ENCODE measurements around the gene MED29.

GRCh38 chr19:39372941-39373340 lies 18.2 kb upstream of the MED29 start:
- TF ChIP-seq CTCF (IDR thresholded peaks at IDR 0.05) (no peak), POLR2A (IDR thresholded peaks at IDR 0.05) (no peak)
